ENCODE results near the gene RPL6.

Gene RPL6

DNA sequence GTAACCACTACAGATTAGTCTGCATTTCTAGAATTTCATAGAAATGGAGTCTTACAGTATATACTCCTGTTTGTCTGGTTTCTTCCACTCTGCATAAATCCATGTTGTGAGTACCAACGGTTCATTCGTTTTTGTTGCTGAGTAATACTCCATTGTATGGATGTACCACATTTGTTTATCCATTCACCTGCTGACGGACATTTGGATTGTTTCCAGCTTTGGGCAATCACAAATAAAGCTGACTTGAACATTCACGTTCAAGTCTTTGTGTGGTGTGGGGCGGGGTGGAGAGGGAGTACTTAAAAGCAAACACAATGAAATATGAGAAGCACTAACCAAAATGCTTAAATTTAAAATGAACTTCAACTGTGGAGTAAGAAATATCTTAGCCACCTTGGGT is 34.3 kb downstream of the RPL6 start:
- no peak for DNase-seq

DNA sequence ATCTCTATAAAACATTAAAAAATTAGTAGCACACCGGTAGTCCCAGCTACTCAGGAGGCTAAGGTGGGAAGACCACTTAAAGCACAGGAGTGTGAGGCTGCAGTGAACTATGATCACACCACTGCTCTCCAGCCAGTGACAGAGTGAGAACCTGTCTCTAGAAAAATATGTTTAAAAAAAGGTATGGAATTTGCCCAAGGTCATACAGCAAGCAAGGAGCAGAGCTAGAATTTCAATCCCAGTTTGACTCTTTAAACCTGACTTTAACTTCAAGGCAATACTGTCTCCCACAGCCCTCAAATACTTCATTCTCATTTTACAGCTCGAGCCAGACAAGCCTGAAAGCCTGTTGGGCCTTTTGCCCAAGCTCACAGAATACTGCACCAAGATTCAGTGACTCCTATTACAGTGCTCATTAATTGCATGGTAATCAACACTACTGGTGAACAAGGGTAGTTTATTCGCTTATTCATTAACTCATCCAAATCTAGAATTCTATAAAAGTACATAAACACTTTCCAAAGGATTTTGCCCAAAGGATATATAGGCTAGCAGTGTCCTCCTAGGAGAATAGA is 35.2 kb downstream of the RPL6 start:
- DNase-seq: no peak

DNA sequence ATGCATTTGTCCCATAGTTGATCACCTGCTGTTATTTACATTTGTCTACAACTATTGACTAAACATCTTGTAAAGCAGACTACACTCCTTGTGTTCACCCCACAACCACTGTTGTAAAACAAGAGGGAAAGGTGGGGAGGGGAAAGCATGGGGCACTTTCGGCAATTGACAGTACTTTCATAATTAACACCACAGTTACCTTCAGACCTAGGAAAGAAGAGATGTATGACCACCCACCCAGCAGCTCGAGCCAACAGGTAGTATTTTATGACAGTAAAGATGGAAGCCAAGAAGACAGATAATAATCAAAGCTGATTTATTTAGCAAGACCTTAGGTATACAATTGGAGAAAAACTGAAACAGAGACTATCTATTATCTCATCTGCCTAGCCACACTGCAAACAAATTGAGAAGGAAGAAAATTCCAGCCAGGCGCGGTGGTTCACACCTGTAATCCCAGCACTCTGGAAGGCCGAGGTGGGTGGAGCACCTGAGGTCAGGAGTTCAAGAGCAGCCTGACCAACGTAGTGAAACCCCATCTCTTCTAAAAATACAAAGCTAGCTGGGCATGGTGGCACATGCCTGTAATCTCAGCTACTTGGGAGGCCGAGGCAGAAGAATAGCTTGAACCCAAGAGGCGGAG is 38.4 kb downstream of the RPL6 start:
- no peak for DNase-seq

- DNase-seq: no peak
These were observed 39.2 kb downstream of the RPL6 start for GRCh38 chr12:112370199-112370598.

DNA sequence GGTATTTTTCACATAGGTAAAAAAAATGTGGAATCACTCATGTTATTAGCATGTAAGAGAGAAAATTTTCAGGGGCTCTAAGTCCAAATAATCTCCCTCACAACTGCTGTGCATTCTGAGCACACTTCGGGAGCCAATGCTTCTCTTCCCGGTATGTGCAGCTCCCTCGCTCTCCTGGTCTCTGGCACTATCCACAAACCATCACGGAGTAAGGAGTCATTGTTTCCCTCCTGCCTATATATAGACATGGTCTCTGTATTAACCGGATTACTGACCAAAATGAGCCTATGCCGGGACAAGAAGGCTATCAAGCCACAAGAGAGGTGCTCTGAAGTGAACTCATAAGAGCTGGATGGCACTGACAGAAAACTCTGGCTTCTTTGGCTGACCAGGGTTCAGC is 40.5 kb downstream of the RPL6 start:
- no peak for DNase-seq

GRCh38 chr12:112367965-112368364 is 41.4 kb downstream of the RPL6 start:
- DNase-seq: no peak

DNA sequence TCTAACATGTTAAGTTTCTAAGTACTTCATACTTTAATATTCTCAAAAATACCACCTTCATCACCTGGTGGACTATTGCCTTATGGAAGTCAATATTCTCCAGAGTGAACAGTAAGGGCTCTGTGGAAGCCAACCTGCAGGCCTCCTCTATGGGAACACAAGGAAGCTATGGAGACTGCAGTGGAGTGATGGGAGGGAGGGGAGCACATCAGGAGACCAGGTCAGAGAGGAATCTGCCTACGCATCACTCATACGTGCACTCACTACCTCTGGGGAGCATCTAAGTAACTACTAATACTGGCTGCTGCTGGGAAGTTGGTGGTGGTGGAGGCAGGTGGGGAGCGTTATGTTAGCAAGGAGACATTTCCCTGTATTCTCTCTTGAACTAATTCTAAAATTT is 47.1 kb downstream of the RPL6 start:
- DNase-seq: no peak

DNA sequence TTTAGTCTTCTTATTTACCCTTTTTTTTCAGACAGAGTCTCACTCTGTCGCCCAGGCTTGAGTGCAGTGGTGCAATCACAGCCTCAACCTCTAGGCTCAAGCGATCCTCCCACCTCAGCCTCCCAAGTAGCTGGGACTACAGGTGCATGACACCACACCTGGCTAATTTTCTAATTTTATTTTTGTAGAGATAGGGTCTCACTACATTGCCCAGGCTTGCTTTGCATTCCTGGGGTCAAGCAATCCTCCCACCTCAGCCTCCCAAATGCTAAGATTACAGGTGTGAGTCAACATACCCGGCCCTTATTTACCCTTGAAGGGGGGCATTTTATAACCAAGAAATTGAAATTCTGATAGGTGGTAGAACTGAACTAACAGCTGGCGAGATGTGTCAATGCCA is 48.1 kb downstream of the RPL6 start:
- DNase-seq: no peak

GRCh38 chr12:112359290-112359689 is 50.1 kb downstream of the RPL6 start:
- DNase-seq: no peak

DNA sequence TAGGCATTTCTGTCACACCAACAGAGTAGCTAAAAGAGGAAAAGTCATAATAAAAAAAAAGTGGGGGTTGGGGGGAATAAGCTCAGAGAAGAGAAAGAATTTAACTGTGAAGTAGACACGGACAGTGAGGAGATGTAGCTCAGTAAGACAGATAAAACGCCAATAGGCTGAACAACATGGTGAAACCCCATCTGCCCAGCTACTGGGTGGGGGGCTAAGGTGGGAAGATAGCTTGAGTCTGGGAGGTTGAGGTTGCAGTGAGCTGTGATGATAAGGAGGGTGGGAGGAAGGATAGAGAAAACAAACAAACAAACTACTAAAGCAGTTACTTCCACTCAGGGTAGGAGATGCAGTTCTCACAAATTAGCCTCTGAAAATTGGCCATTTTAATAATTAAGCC is 52.2 kb downstream of the RPL6 start:
- DNase-seq: no peak
